Activated CD4-positive, alpha-beta memory T cell treated with anti-CD3 and anti-CD28 coated beads, Interleukin-2, amount 10 ng/mL, durations not matched to agents 7 days and 5 days (primary cell): ENCODE results near the gene LGMN. TPM values are rescaled to one million over a fixed set of nuclear protein-coding genes. Genes with fewer than 3 reads are reported as not detected.
"Not testable (repeated sequence)": the region's sequence is repeated elsewhere in the genome, so short reads cannot be mapped to it uniquely, and the experiment has no call there.

Source experiments
- CTCF ChIA-PET: fragments of 350-600 bp; sonication (Branson Sonifier 250); formaldehyde crosslinking; loops from one replicate; lab custom pipeline; 2021; ENCODE audit warnings: antibody characterized with exemption, inconsistent platforms; lab: Charles Lee
- POLR2A ChIA-PET: fragments of 350-600 bp; sonication (Branson Sonifier 250); formaldehyde crosslinking; loops from one replicate; lab custom pipeline; 2021; ENCODE audit warnings: antibody characterized with exemption; lab: Charles Lee
- DNase-seq: peaks from one replicate; pipeline ENCODE4 v3.0.0-alpha.2; 2020
- H3K27ac Mint-ChIP-seq: one replicate; pipeline ENCODE4 v1.8.0; 2021; ENCODE audit warnings: mild to moderate bottlenecking, mixed read lengths
- H3K27me3 Mint-ChIP-seq: one replicate; pipeline ENCODE4 v1.8.0; 2021; ENCODE audit warnings: mixed read lengths
- H3K36me3 Mint-ChIP-seq: one replicate; pipeline ENCODE4 v1.8.0; 2021; ENCODE audit warnings: low read depth, mixed read lengths
- H3K4me1 Mint-ChIP-seq: one replicate; pipeline ENCODE4 v1.8.0; 2021; ENCODE audit warnings: mixed read lengths
- H3K4me3 Mint-ChIP-seq: one replicate; pipeline ENCODE4 v1.8.0; 2021; ENCODE audit warnings: mild to moderate bottlenecking, mixed read lengths
- H3K9me3 Mint-ChIP-seq: one replicate; pipeline ENCODE4 v1.8.0; 2021; ENCODE audit warnings: mixed read lengths
- total RNA-seq, 2 experiments: library from RNA; stranded (reverse); gene quantifications; one replicate each; pipeline ENCODE4 v1.2.3, GENCODE V29; 2021

LGMN gene
- total RNA-seq, 2 experiments from 2014 or later = 5.3 to 5.9 TPM

DNA sequence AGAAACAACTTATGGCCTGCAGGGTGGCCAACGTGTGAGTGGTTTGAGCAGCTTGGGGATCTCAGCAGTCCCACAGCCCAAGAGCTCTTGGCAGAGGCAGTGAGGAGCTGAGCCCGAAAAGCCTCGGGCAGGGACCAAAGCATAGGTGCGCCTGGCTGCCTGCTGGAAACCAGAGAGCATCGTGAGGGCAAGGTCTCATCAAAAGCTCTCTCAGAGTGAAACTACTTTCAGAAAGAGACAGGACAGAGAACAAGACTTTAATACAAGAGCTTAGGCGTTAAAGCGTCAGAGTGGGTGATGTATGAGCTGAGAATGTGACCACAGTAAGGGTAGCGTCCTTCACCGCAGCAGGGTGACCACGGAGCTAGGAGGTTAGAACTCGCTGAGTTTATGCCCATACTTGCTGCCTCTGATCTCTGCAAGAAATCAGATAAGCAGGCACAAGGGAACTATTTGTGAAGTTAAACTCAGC, 30.8 kb downstream of the LGMN start:
- Mint-ChIP-seq H3K4me3 (no peak overlapping the region), H3K9me3 (no peaks in the 10 kb centered on the region), H3K36me3 (no peaks in the 10 kb centered on the region), H3K27me3 (peaks cover 6% of the 10 kb centered on the region), H3K27ac (no peak overlapping the region), H3K4me1 (peaks cover 9% of the 10 kb centered on the region)
- POLR2A ChIA-PET = interaction anchor here (0.9 to 1.5 kb wide), 5 partner anchors 8 to 83 kb away, joined by 3 to 8 read pairs (median 4); no protein-coding TSS in a partner anchor
- CTCF ChIA-PET = interaction anchor here (0.5 to 8.1 kb wide), 8 partner anchors 12 to 623 kb away, joined by 3 to 82 read pairs (median 4); no protein-coding TSS in a partner anchor
- DNase-seq = peak; percentile 34

DNA sequence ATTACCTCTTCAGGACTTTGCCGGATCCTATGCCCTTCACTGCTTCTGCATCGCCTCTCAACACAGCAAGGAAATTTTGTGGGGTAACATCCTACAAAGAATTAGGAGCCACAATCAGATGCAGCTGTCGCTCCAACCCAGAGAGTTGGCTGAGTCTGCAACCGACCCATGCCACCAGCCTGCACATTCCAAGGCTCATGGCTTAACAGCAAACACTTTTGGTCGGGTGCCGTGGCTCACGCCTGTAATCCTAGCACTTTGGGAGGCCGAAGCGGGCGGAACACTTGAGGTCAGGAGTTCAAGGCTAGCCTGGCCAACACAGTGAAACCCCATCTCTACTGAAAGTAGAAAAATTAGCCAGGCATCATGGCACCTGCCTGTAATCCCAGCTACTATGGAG, 32.3 kb downstream of the LGMN start:
- peaks cover 9% of the 10 kb centered on the region for H3K4me1 Mint-ChIP-seq
- CTCF ChIA-PET = interaction anchor here (1.2 to 8.1 kb wide), 3 partner anchors 12 to 69 kb away, joined by 3 to 82 read pairs (median 5); no protein-coding TSS in a partner anchor
- no peak overlapping the region for H3K4me3 Mint-ChIP-seq
- H3K9me3 Mint-ChIP-seq = no peaks in the 10 kb centered on the region
- H3K36me3 Mint-ChIP-seq = no peaks in the 10 kb centered on the region
- no peak overlapping the region for H3K27ac Mint-ChIP-seq
- DNase-seq = no peak
- H3K27me3 Mint-ChIP-seq = peaks cover 2% of the 10 kb centered on the region
- POLR2A ChIA-PET = no interaction called here

DNA sequence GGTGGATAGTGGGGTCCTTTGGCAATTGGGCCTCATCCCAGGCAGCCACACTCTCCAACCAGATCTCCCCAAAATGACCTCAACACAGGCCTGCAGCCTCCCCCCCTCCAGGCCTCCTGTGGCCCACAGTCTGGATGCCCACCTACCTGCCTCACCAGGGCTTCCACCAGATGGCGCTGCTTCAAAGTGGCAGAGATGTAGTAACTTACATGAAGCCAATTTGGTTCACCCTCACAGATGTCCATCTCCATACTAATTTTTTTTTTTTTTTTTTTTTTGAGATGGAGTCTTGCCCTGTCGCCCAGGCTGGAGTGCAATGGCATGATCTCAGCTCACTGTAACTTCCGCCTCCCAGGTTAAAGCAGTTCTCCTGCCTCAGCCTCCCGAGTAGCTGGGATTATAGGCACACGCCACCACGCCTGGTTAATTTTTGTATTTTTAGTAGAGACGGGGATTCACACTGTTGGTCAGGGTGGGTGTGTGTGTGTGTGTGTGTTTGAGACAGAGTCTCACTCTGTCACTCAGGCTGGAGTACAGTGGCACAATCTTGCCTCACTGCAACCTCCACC, 33.6 kb downstream of the LGMN start:
- H3K27me3 Mint-ChIP-seq, H3K36me3 Mint-ChIP-seq, POLR2A ChIA-PET, H3K4me1 Mint-ChIP-seq, H3K27ac Mint-ChIP-seq, H3K4me3 Mint-ChIP-seq, H3K9me3 Mint-ChIP-seq: not testable (repeated sequence)
- peak; percentile 84 for DNase-seq
- CTCF ChIA-PET = interaction anchor here (0.7 to 8.1 kb wide), 14 partner anchors 10 to 1134 kb away, joined by 3 to 82 read pairs (median 4); no protein-coding TSS in a partner anchor

GRCh38 chr14:92712654-92713051, 35.8 kb downstream of the LGMN start:
- Mint-ChIP-seq H3K36me3 (no peaks in the 10 kb centered on the region), H3K4me1 (peaks cover 6% of the 10 kb centered on the region), H3K9me3 (no peaks in the 10 kb centered on the region), H3K27ac (no peak overlapping the region), H3K4me3 (no peak overlapping the region), H3K27me3 (peaks cover 2% of the 10 kb centered on the region)
- no peak for DNase-seq
- ChIA-PET CTCF (interaction anchor here (1.6 to 8.1 kb wide), 4 partner anchors 12 to 202 kb away, joined by 4 to 82 read pairs (median 12); no protein-coding TSS in a partner anchor), POLR2A (interaction anchor here (1.1 kb wide), 1 partner anchor 68 kb away, joined by 4 read pairs; no protein-coding TSS in a partner anchor)

- no peak for DNase-seq
- no peaks in the 10 kb centered on the region for H3K9me3 Mint-ChIP-seq
- H3K4me3 Mint-ChIP-seq = no peak overlapping the region
- H3K36me3 Mint-ChIP-seq = no peaks in the 10 kb centered on the region
- peaks cover 2% of the 10 kb centered on the region for H3K4me1 Mint-ChIP-seq
- CTCF ChIA-PET = interaction anchor here (1.6 to 8.1 kb wide), 2 partner anchors 73 to 203 kb away, joined by 4 to 82 read pairs; no protein-coding TSS in a partner anchor
- POLR2A ChIA-PET = no interaction called here
- H3K27ac Mint-ChIP-seq = no peak overlapping the region
- H3K27me3 Mint-ChIP-seq = peaks cover 2% of the 10 kb centered on the region
Observed at GRCh38 chr14:92711976-92712653, 36.3 kb downstream of the LGMN start.

DNA sequence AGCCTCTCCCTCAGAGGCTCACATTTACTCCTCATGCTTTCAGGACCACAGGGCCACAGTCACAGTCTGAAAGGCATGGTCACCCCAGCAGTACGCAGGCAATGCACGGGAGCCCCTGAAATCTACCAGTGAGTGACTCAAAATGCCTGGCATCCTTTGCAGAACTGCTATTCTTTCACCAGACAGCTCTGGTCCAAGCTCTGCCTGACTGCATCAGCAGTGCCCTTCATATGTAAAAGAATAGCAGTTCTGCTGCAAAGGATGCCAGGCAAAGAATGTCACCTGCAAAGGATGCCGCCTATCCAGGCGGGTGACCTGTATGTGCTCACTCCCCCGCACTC, 38.5 kb downstream of the LGMN start:
- Mint-ChIP-seq H3K36me3 (no peaks in the 10 kb centered on the region), H3K4me1 (no peaks in the 10 kb centered on the region), H3K27ac (no peak overlapping the region), H3K4me3 (no peak overlapping the region), H3K9me3 (no peaks in the 10 kb centered on the region), H3K27me3 (no peaks in the 10 kb centered on the region)
- ChIA-PET POLR2A (no interaction called here), CTCF (interaction anchor here (2.5 kb wide), 1 partner anchor 75 kb away, joined by 8 read pairs; no protein-coding TSS in a partner anchor)
- DNase-seq = no peak

- no peak overlapping the region for H3K4me3 Mint-ChIP-seq
- H3K27ac Mint-ChIP-seq = no peak overlapping the region
- H3K9me3 Mint-ChIP-seq = no peaks in the 10 kb centered on the region
- H3K36me3 Mint-ChIP-seq = no peaks in the 10 kb centered on the region
- no peak for DNase-seq
- CTCF ChIA-PET = interaction anchor here (0.6 to 2.5 kb wide), 3 partner anchors 22 to 75 kb away, joined by 3 to 8 read pairs (median 4); no protein-coding TSS in a partner anchor
- H3K4me1 Mint-ChIP-seq = no peaks in the 10 kb centered on the region
- peaks cover 4% of the 10 kb centered on the region for H3K27me3 Mint-ChIP-seq
- POLR2A ChIA-PET = no interaction called here
Observed at GRCh38 chr14:92709340-92710000, 39.0 kb downstream of the LGMN start.

- Mint-ChIP-seq H3K27ac (no peak overlapping the region), H3K4me1 (no peaks in the 10 kb centered on the region), H3K36me3 (no peaks in the 10 kb centered on the region), H3K9me3 (no peaks in the 10 kb centered on the region), H3K27me3 (peaks cover 13% of the 10 kb centered on the region), H3K4me3 (no peak overlapping the region)
- DNase-seq = no peak
- POLR2A ChIA-PET = no interaction called here
- CTCF ChIA-PET = no interaction called here
Observed at GRCh38 chr14:92706386-92706785, 42.0 kb downstream of the LGMN start.

GRCh38 chr14:92704821-92705220, 43.6 kb downstream of the LGMN start:
- H3K36me3 Mint-ChIP-seq = no peaks in the 10 kb centered on the region
- peaks cover 20% of the 10 kb centered on the region for H3K27me3 Mint-ChIP-seq
- ChIA-PET CTCF (no interaction called here), POLR2A (no interaction called here)
- H3K4me1 Mint-ChIP-seq = no peaks in the 10 kb centered on the region
- H3K4me3 Mint-ChIP-seq = no peak overlapping the region
- H3K9me3 Mint-ChIP-seq = no peaks in the 10 kb centered on the region
- DNase-seq = no peak
- H3K27ac Mint-ChIP-seq = no peak overlapping the region

- CTCF ChIA-PET = interaction anchor here (1.1 to 1.6 kb wide), 2 partner anchors 12 to 18 kb away, joined by 3 to 5 read pairs; no protein-coding TSS in a partner anchor
- H3K9me3 Mint-ChIP-seq = no peaks in the 10 kb centered on the region
Observed at GRCh38 chr14:92704036-92704804, 44.2 kb downstream of the LGMN start.

DNA sequence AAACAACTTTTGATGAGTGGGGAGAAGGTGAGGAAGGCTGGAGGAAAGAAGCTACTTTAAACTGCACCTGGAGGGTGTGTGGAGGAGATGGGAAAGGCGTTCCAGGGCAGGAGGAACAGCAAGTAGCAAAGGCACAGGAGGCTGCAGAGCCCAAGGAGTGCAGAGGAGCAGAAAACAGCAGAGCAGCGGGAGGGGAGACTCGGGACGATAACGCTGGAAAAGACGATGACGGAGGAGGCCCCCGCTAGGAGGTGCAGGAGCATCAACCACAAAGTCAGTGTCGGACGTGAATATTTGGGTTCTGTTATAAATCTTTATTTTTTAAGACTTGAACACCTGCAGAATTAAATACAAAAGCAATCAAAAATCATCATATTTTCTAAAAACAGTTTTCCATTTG, 44.9 kb downstream of the LGMN start:
- POLR2A ChIA-PET = no interaction called here
- Mint-ChIP-seq H3K27me3 (peaks cover 24% of the 10 kb centered on the region), H3K4me1 (no peaks in the 10 kb centered on the region), H3K9me3 (no peaks in the 10 kb centered on the region), H3K27ac (no peak overlapping the region), H3K4me3 (no peak overlapping the region), H3K36me3 (no peaks in the 10 kb centered on the region)
- CTCF ChIA-PET = interaction anchor here (1.1 to 1.6 kb wide), 2 partner anchors 13 to 17 kb away, joined by 3 to 5 read pairs; no protein-coding TSS in a partner anchor
- no peak for DNase-seq

More at GRCh38 chr14:92704036-92704804, 44.2 kb downstream of the LGMN start:
- H3K27ac Mint-ChIP-seq = no peak overlapping the region
- H3K27me3 Mint-ChIP-seq = peaks cover 24% of the 10 kb centered on the region
- POLR2A ChIA-PET = no interaction called here
- no peaks in the 10 kb centered on the region for H3K36me3 Mint-ChIP-seq
- no peak for DNase-seq
- H3K4me1 Mint-ChIP-seq = no peaks in the 10 kb centered on the region
- H3K4me3 Mint-ChIP-seq = no peak overlapping the region

DNA sequence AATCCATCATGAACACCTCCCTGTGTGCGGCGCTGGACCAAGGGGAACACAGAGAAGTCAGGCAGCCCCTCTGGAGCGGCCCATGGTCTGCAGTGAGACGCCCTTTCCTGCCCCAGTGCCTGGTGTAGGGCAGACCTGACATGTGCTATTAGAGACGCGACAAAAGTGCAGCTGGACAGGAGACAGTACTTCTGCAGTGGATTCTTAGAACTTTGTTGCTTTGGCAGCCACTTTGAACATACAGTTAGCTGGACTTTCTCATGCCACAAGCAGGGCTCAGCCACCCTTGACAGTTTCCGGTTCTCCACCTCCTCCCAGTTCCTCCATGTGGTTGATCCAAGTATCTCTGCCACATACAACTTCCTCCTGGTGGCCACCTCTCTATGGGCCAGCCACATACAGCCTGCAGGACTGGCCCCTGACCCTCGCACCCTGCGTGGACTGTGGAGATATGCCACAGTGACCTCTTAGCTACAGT, 45.9 kb downstream of the LGMN start:
- no peaks in the 10 kb centered on the region for H3K4me1 Mint-ChIP-seq
- no peak overlapping the region for H3K27ac Mint-ChIP-seq
- POLR2A ChIA-PET = no interaction called here
- no peak for DNase-seq
- H3K4me3 Mint-ChIP-seq = no peak overlapping the region
- no peaks in the 10 kb centered on the region for H3K9me3 Mint-ChIP-seq
- peaks cover 33% of the 10 kb centered on the region for H3K27me3 Mint-ChIP-seq
- H3K36me3 Mint-ChIP-seq = no peaks in the 10 kb centered on the region
- CTCF ChIA-PET = interaction anchor here (1.6 kb wide), 1 partner anchor 16 kb away, joined by 5 read pairs; no protein-coding TSS in a partner anchor
